Body of pancreas (tissue), 4 donors: ENCODE measurements around the gene NMBR. TPM values are rescaled to one million over a fixed set of nuclear protein-coding genes. Genes with fewer than 3 reads are reported as not detected.
"Not testable (repeated sequence)": the region's sequence is repeated elsewhere in the genome, so short reads cannot be mapped to it uniquely, and the experiment has no call there.

Experiments used
- ATAC-seq: fragments of 150-250 bp; one replicate; pipeline ENCODE4 v1.9.1; 2016
- DNase-seq, 4 donors: peaks; one replicate each; pipeline ENCODE4 v3.0.0-alpha.2; 2019
- H3K27ac ChIP-seq, 4 donors: fragments of 200-600 bp; sonication (generic); 1 replicate in 3 of 4; 2 replicates in 1 of 4; pipeline versions ENCODE4 v1.5.1 to v1.6.1; 2016 to 2019; ENCODE audit warnings: mild to moderate bottlenecking in 1 of 4, mixed read lengths in 1 of 4, moderate library complexity in 1 of 4
- H3K27me3 ChIP-seq, 2 donors: fragments of 200-600 bp; sonication (generic); one replicate each; pipeline ENCODE4 v1.6.0; 2016; ENCODE audit warnings: mild to moderate bottlenecking in 1 of 2
- H3K36me3 ChIP-seq, 2 donors: fragments of 200-600 bp; sonication (generic); replicated peaks in 1 of 2; 2 replicates each; pipeline ENCODE4 v1.5.1; 2016; ENCODE audit warnings: low read depth in 2 of 2; ENCODE audit not compliant: insufficient read depth in 1 of 2
- H3K4me1 ChIP-seq: fragments of 200-600 bp; sonication (generic); one replicate; pipeline ENCODE4 v1.6.0; 2016
- H3K4me3 ChIP-seq, 2 donors: fragments of 200-600 bp; sonication (generic); 1 replicate in 1 of 2; 2 replicates in 1 of 2; pipeline ENCODE4 v1.5.1; 2016 to 2019
- H3K9me3 ChIP-seq, 3 donors: fragments of 200-600 bp; sonication (generic); 1 replicate in 2 of 3; 2 replicates in 1 of 3; pipeline ENCODE4 v1.5.1; 2016
- POLR2A ChIP-seq, 3 donors: fragments of 450-650 bp; IDR thresholded peaks; one replicate each; pipeline ENCODE4 v1.6.1; 2016; ENCODE audit warnings: antibody characterized with exemption in 3 of 3, mild to moderate bottlenecking in 2 of 3
- WGBS, 2 donors: methylation state at CpG; one replicate each; pipeline ENCODE4 v1.1.5; 2017; 5-methylcytosine and 5-hydroxymethylcytosine counted together
- intact Hi-C: fragments of 100-400 bp; cut with DNase I; formaldehyde crosslinking; loops from one replicate; pipeline ENCODE4 v1.15.1; 2023
- total RNA-seq, 2 donors: library from RNA; depleted of rRNA; stranded (reverse); fragments of >200 nt; gene quantifications; one replicate each; pipeline ENCODE4 v1.1.0, GENCODE V29; 2016
- TF ChIP-seq, protein P1 (sequence below), 7 experiments: fragments of 450-650 bp in 4 of 7; fragments of 200-600 bp in 3 of 7; sonication (generic) in 3 of 7; IDR thresholded peaks; one replicate each; pipeline ENCODE4 v1.5.1; 2016 to 2019; ENCODE audit warnings: antibody characterized with exemption in 7 of 7

Gene NMBR
- total RNA-seq, 2 donors from 2014 or later: not detected

DNA sequence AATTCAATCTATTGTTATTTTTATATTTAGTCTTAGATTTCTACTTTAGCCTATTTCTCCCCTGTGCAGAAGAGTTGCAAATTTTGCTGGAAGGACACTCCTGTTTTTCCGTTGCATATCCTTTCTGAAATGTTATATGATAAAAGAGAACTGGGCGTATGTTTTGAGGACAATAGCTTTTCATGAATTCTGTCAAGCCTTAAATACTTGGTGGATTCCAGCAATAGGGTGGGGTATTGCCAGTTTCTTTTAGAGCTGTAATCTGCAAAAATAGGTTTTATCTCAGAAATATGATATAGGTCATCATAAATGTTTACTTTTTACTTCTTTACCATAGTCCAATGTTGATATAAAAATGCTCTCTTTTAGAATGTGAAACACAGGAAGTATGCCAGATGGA is 42.1 kb upstream of the NMBR start:
- intact Hi-C loops: no loop called here
- TF ChIP-seq POLR2A (IDR thresholded peaks at IDR 0.05): no peak
- TF ChIP-seq, protein P1, sequence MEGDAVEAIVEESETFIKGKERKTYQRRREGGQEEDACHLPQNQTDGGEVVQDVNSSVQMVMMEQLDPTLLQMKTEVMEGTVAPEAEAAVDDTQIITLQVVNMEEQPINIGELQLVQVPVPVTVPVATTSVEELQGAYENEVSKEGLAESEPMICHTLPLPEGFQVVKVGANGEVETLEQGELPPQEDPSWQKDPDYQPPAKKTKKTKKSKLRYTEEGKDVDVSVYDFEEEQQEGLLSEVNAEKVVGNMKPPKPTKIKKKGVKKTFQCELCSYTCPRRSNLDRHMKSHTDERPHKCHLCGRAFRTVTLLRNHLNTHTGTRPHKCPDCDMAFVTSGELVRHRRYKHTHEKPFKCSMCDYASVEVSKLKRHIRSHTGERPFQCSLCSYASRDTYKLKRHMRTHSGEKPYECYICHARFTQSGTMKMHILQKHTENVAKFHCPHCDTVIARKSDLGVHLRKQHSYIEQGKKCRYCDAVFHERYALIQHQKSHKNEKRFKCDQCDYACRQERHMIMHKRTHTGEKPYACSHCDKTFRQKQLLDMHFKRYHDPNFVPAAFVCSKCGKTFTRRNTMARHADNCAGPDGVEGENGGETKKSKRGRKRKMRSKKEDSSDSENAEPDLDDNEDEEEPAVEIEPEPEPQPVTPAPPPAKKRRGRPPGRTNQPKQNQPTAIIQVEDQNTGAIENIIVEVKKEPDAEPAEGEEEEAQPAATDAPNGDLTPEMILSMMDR (IDR thresholded peaks at IDR 0.05): no peak
- no peak for ATAC-seq
- H3K36me3 ChIP-seq: no peaks in the 10 kb centered on the region
- no peaks in the 10 kb centered on the region for H3K27me3 ChIP-seq
- no peak overlapping the region for H3K4me3 ChIP-seq
- H3K4me1 ChIP-seq: no peaks in the 10 kb centered on the region
- H3K27ac ChIP-seq: no peak overlapping the region
- WGBS, 2 donors: 66 to 93% methylated on average over 2 of the region's 2 CpGs
- DNase-seq: no peak
- H3K9me3 ChIP-seq: no peaks in the 10 kb centered on the region

DNA sequence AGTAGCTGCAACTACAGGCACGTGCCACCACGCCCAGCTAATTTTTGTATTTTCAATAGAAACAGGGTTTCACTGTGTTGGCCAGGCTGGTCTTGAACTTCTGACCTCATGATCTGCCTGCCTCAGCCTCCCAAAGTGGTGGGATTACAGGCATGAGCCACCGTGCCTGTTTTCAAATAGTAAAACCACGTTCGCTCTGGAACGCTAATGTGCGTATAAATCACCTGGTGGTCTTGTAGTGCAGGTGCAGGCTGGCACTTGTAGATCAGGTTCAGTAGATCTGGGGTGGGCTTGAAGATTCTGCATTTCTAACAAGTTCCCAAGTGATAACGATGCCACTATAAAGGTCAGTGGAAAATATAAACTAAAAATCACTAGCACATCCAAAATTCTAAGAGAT is 41.4 kb upstream of the NMBR start:
- ATAC-seq, H3K27ac ChIP-seq, DNase-seq, H3K27me3 ChIP-seq, H3K4me3 ChIP-seq, H3K9me3 ChIP-seq, H3K36me3 ChIP-seq, H3K4me1 ChIP-seq, intact Hi-C loops: not testable (repeated sequence)
- 94 to 95% methylated on average over 8 of the region's 8 CpGs for WGBS, 2 donors

DNA sequence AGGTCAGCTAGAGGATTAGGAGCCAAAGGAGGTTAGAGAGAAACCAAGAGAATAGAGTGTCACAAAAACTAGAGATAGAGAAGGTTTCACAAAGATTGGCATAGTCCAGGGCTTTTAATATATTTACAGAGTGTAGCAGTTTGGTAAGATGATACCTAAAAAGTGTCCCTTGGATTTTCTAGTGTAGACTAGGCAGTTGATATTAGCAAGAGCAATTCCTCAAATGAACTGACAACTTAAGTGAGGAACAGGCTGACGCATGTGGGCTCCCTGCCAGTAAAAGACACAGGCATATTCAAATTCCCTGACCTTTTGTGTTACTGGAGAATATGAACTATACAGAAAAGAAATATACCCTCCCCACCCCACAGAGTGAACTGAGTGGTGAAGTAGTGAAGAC is 40.3 kb upstream of the NMBR start:
- DNase-seq: peak in 3 of 4 donors; percentile 13 to 50 (median 44)

DNA sequence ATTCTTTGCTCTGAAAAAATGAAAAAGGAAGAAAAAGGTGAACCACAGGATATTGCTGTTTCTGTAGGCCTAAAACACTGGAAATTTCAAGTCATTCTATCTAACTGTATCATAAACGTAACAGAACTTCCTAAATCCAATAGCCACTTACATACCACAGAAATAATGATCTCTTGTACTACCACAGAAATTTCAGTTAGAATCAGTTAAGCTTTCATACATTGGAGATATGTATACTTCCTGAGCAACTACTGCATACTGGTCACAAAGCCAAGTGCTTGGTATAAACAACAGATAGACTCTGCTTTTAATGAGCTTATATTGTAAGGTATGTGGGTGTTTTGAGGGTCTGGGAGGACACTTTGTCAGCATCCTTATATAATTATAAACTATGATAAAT is 38.7 kb upstream of the NMBR start:
- Histone ChIP-seq H3K9me3 (no peaks in the 10 kb centered on the region), H3K4me1 (no peaks in the 10 kb centered on the region), H3K27ac (no peak overlapping the region), H3K27me3 (no peaks in the 10 kb centered on the region), H3K36me3 (no peaks in the 10 kb centered on the region), H3K4me3 (no peak overlapping the region)
- WGBS, 2 donors: 79 to 93% methylated on average over 1 of the region's 1 CpG
- TF ChIP-seq POLR2A (IDR thresholded peaks at IDR 0.05): no peak
- ATAC-seq (no peak), DNase-seq (no peak)
- intact Hi-C loops: no loop called here

More for the DNA sequence above, 40.3 kb upstream of the NMBR start:
- no peaks in the 10 kb centered on the region for H3K36me3 ChIP-seq
- H3K4me3 ChIP-seq: no peak overlapping the region
- intact Hi-C loops: no loop called here
- H3K27me3 ChIP-seq: no peaks in the 10 kb centered on the region
- no peak for ATAC-seq
- WGBS, 2 donors: 26 to 28% methylated on average over 1 of the region's 1 CpG
- H3K9me3 ChIP-seq: no peaks in the 10 kb centered on the region
- H3K27ac ChIP-seq: no peak overlapping the region
- no peaks in the 10 kb centered on the region for H3K4me1 ChIP-seq
- TF ChIP-seq POLR2A (IDR thresholded peaks at IDR 0.05): no peak
- TF ChIP-seq, protein P1 (IDR thresholded peaks at IDR 0.05): no peak

DNA sequence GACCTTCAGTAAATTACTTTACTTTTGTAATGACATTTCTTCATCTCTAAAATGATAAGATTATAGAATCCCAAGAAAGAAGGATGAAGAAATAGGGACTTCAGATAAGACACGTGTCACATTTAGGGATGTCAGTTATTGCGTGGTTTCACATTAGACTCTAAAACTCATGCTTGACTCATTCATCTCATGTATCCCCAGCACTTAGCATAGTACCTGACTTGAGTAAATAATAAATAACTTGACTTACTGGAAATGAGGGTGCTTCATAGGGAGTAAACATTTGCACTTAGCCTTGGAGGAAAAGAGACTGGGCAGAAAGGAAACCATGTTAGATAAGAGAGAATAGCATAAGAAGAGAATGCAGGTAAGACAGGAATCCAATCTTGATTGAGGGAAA is 37.4 kb upstream of the NMBR start:
- no peaks in the 10 kb centered on the region for H3K36me3 ChIP-seq
- TF ChIP-seq, protein P1 (IDR thresholded peaks at IDR 0.05): no peak
- TF ChIP-seq POLR2A (IDR thresholded peaks at IDR 0.05): no peak
- ATAC-seq (no peak), DNase-seq (no peak)
- H3K4me3 ChIP-seq: no peak overlapping the region
- no peaks in the 10 kb centered on the region for H3K27me3 ChIP-seq
- no peaks in the 10 kb centered on the region for H3K4me1 ChIP-seq
- no peak overlapping the region for H3K27ac ChIP-seq
- H3K9me3 ChIP-seq: no peaks in the 10 kb centered on the region
- intact Hi-C loops: no loop called here
- WGBS, 2 donors: 85 to 94% methylated on average over 2 of the region's 2 CpGs

DNA sequence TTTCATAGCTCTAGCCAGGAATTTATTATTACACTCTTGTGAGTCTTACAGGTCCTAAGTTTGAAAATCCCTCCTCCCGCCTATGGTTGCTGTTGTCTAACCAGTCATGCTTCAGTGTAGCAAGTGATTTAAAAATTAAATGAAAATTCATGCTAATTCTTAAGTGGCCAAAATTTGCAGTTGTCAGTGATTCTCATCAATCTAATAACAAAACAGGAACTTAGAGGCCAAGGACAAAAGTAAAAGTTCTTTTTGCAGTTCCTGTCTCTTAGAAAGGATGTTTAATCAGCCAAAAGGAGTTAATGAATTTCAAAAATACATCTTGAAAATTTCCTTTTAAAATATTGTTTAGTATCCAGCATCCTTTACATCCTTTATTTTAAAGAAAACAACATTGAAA is 36.4 kb upstream of the NMBR start:
- Histone ChIP-seq H3K36me3 (no peaks in the 10 kb centered on the region), H3K27ac (no peak overlapping the region), H3K4me3 (no peak overlapping the region), H3K4me1 (no peaks in the 10 kb centered on the region), H3K27me3 (no peaks in the 10 kb centered on the region), H3K9me3 (no peaks in the 10 kb centered on the region)
- ATAC-seq (no peak), DNase-seq (no peak)
- intact Hi-C loops: no loop called here
- TF ChIP-seq, protein P1 (IDR thresholded peaks at IDR 0.05): no peak
- TF ChIP-seq POLR2A (IDR thresholded peaks at IDR 0.05): no peak
- 93 to 100% methylated on average over 1 of the region's 1 CpG for WGBS, 2 donors
